Measurements from ENCODE around the gene UBR3.

The UBR3 gene

GRCh38 chr2:169797601-169798000, 29.7 kb upstream of the UBR3 start:
- TF ChIP-seq ZNF677 (tag by site-specific recombination; IDR thresholded peaks at IDR 0.05) (0 out of 2 replicates have a peak, but pooled peaks have one; percentile 62), HIC1 (tag by site-specific recombination; IDR thresholded peaks at IDR 0.05) (no peak)
- Histone ChIP-seq H3K9me3 (ENCODE audit: control insufficient read depth, insufficient read depth, low read depth, low read length) (no peaks in the 10 kb centered on the region), H3K27ac (ENCODE audit: extremely low read depth, low read depth, low read length) (no peak overlapping the region), H3K4me3 (ENCODE audit: low read depth, low read length) (no peak overlapping the region), H3K4me1 (ENCODE audit: control insufficient read depth, insufficient read depth, low read length) (no peaks in the 10 kb centered on the region), H3K36me3 (ENCODE audit: control insufficient read depth in 2 of 2, insufficient read depth in 1 of 2, low read length in 2 of 2) (peaks cover 17 to 19% of the 10 kb centered on the region in 2 experiments)
- ChIA-PET CTCF (no interaction called here), POLR2A (interaction anchor here (2.2 kb wide), 1 partner anchor 64 kb away, joined by 5 read pairs; the partner anchor contains the start of gene KLHL23)

GRCh38 chr2:169798397-169798717, 28.9 kb upstream of the UBR3 start:
- no peak overlapping the region for H3K27ac ChIP-seq (ENCODE audit: extremely low read depth, low read depth, low read length)
- no peaks in the 10 kb centered on the region for H3K4me1 ChIP-seq (ENCODE audit: control insufficient read depth, insufficient read depth, low read length)
- TF ChIP-seq ZNF335 (tag by site-specific recombination; conservative IDR thresholded peaks at IDR 0.05) (peak; percentile 19), KLF1 (tag by site-specific recombination; IDR thresholded peaks at IDR 0.05) (no peak)
- H3K9me3 ChIP-seq (ENCODE audit: control insufficient read depth, insufficient read depth, low read depth, low read length): no peaks in the 10 kb centered on the region
- peak overlapping the region; percentile 93 for H3K4me3 ChIP-seq (ENCODE audit: low read depth, low read length)
- ChIA-PET CTCF (interaction anchor here (1.5 kb wide), 1 partner anchor 8 kb away, joined by 6 read pairs; no protein-coding TSS in a partner anchor), POLR2A (interaction anchor here (0.8 to 2.2 kb wide), 9 partner anchors 8 to 65 kb away, joined by 3 to 12 read pairs (median 4); partner anchors contain the start of genes KLHL23, METTL5 and UBR3)
- peaks cover 22 to 27% of the 10 kb centered on the region in 2 experiments for H3K36me3 ChIP-seq (ENCODE audit: control insufficient read depth in 2 of 2, insufficient read depth in 1 of 2, low read length in 2 of 2)

- POLR2A ChIA-PET: interaction anchor here (0.6 to 2.2 kb wide), 11 partner anchors 9 to 114 kb away, joined by 3 to 12 read pairs (median 4); partner anchors contain the start of genes KLHL23, METTL5 and UBR3
- CTCF ChIA-PET: interaction anchor here (0.6 to 1.5 kb wide), 2 partner anchors 9 to 131 kb away, joined by 3 to 6 read pairs; no protein-coding TSS in a partner anchor
- peaks cover 27 to 33% of the 10 kb centered on the region in 2 experiments for H3K36me3 ChIP-seq (ENCODE audit: control insufficient read depth in 2 of 2, insufficient read depth in 1 of 2, low read length in 2 of 2)
- H3K4me3 ChIP-seq (ENCODE audit: low read depth, low read length): peak within 1 kb of the TSS; percentile 93
- peak within 1 kb of the TSS; percentile 78 for H3K27ac ChIP-seq (ENCODE audit: extremely low read depth, low read depth, low read length)
- H3K9me3 ChIP-seq (ENCODE audit: control insufficient read depth, insufficient read depth, low read depth, low read length): no peaks in the 10 kb centered on the region
- no peaks in the 10 kb centered on the region for H3K4me1 ChIP-seq (ENCODE audit: control insufficient read depth, insufficient read depth, low read length)
- TF ChIP-seq GLI4 (tag by site-specific recombination; IDR thresholded peaks at IDR 0.05) (no peak), ZNF140 (tag by site-specific recombination; IDR thresholded peaks at IDR 0.05) (no peak), ZFP37 (tag by site-specific recombination; IDR thresholded peaks at IDR 0.05) (no peak), ZNF704 (tag by site-specific recombination; IDR thresholded peaks at IDR 0.05) (no peak), ZNF561 (tag by site-specific recombination; IDR thresholded peaks at IDR 0.05; ENCODE audit: borderline replicate concordance) (peak; percentile 56; the same call in 1 of the 2 replicates), KLF9 (tag by site-specific recombination; IDR thresholded peaks at IDR 0.05; ENCODE audit: low read depth) (0 out of 2 replicates have a peak, but pooled peaks have one; percentile 51), ZFP3 (tag by site-specific recombination; IDR thresholded peaks at IDR 0.05; ENCODE audit: low read depth) (no peak), ZBTB10 (tag by site-specific recombination; IDR thresholded peaks at IDR 0.05) (no peak), EGR2 (tag by site-specific recombination; IDR thresholded peaks at IDR 0.05; ENCODE audit: low read depth) (peak; percentile 21; the same call in 1 of the 2 replicates), CTCF (tag by site-specific recombination; IDR thresholded peaks at IDR 0.05) (no peak), SALL2 (tag by site-specific recombination; IDR thresholded peaks at IDR 0.05; ENCODE audit: borderline replicate concordance) (no peak), SCRT2 (tag by site-specific recombination; IDR thresholded peaks at IDR 0.05) (0 out of 2 replicates have a peak, but pooled peaks have one; percentile 31), ZNF792 (tag by site-specific recombination; IDR thresholded peaks at IDR 0.05) (no peak), ZNF280D (tag by site-specific recombination; IDR thresholded peaks at IDR 0.05) (no peak)
Observed at GRCh38 chr2:169798718-169799592, 28.3 kb upstream of the UBR3 start, which contains the start of gene SSB. Gene SSB, plus strand, starts transcription at chr2:169798871. Its CDS starts 2,090 bp downstream, at chr2:169800961.
